HS-5 (cell line): ENCODE measurements around the gene LHPP.
"Not testable (repeated sequence)": the region's sequence is repeated elsewhere in the genome, so short reads cannot be mapped to it uniquely, and the experiment has no call there.

Experiments
- DNase-seq: peaks from one replicate; pipeline ENCODE4 v3.0.0-alpha.2; 2012; ENCODE audit warnings: low read depth

Gene LHPP

GRCh38 chr10:124573726-124574455 is 112.3 kb downstream of the LHPP start:
- DNase-seq, result no peak

- no peak for DNase-seq
These were observed 112.9 kb downstream of the LHPP start for GRCh38 chr10:124574456-124575070.

- no peak for DNase-seq
These were observed 113.7 kb downstream of the LHPP start for GRCh38 chr10:124575107-124576035.

GRCh38 chr10:124576526-124577420 is 115.2 kb downstream of the LHPP start:
- no peak for DNase-seq

GRCh38 chr10:124577651-124578050 is 116.0 kb downstream of the LHPP start:
- no peak for DNase-seq

DNA sequence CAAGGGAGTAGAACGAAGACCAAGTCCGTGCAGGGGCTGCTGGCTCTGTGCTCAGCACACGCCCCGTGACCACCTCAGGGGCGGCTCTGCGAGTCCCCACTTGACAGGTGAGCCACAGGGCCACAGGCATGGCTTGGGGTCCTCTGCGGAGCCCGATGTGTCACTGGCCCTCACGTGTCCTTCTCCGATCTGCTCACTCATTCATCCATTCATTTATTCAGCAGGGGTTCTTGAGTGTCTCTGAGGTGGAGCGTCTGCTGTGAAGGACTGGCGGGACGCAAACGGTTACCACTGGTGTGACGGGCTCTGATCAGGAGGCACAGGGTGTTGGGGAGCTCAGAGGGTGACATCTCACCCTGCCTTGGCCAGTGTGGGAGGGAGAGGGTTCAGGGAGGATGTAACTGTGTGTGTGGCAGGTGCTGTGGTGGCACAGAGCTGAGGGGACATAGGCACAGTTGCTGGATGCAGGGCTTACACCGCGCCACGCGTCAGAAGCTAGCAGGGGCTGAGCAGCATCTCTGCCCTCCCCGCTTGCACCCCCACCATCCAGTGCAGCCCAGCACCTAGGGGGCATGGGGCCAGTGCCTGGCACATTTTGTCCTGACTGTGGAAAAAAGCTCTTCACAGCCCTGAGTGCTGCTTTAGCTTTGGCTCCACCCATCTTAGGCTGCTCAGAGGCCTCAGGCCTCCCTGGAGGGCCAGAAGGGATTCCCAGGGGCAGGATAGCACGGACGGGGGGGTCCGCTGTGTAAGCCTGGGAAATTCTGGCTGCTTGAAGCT is 116.8 kb downstream of the LHPP start:
- no peak for DNase-seq

GRCh38 chr10:124579011-124579399 is 117.4 kb downstream of the LHPP start:
- DNase-seq, result no peak

DNA sequence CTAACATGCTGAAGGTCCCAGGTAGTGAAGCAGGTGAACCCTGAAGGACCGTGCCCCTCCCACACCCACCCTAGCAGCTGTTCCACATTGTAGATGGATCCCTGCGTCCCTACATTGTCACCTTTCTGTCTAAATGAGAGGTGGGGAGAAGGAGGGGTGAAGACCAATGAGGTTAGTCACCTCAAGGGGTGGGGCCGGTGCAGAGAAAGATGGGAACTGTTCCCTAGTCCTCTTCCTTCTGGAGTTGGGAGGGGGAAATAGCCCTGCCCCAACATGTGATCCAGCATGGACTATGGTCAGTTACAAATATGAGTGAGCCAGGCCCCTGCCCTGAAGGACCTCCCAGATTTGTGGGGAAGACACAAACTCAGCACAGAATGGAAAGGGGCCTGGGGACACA is 124.5 kb downstream of the LHPP start:
- DNase-seq, result no peak

DNA sequence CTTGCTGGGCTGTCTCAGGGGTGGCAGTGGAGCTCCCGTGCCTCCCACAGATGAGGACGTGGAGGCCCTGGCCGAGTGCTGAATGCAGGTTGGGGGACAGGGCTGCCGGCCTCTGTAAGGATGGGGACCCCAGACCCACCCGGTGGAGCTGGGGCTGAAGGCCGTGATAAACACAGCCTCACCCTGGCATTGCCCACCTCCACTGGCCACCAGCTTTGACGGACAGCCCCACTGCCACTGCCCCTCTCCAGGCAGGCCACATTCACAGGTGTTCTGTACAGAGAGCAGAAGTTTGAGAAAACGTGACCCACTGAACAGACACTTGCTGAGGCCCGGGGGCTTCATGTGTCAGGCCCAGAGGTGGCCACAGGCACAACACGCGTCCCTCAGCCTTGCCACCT is 126.2 kb downstream of the LHPP start:
- DNase-seq, result no peak

DNA sequence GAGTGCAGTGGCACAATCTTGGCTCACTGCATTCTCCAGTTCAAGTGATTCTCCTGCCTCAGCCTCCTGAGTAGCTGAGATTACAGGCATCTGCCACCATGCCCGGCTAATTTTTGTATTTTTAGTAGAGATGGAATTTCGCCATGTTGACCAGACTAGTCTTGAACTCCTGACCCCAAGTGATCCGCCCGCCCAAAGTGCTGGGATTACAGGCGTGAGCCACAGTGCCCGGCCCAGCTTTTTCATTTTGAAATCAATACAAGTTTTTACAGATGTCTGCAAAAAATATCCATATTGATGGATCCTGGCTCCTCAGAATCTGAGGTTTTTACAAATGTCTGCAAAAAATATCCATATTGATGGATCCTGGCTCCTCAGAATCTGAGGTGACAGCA is 126.7 kb downstream of the LHPP start:
- not testable (repeated sequence) for DNase-seq

GRCh38 chr10:124588736-124589490 is 127.3 kb downstream of the LHPP start:
- DNase-seq, result no peak

DNA sequence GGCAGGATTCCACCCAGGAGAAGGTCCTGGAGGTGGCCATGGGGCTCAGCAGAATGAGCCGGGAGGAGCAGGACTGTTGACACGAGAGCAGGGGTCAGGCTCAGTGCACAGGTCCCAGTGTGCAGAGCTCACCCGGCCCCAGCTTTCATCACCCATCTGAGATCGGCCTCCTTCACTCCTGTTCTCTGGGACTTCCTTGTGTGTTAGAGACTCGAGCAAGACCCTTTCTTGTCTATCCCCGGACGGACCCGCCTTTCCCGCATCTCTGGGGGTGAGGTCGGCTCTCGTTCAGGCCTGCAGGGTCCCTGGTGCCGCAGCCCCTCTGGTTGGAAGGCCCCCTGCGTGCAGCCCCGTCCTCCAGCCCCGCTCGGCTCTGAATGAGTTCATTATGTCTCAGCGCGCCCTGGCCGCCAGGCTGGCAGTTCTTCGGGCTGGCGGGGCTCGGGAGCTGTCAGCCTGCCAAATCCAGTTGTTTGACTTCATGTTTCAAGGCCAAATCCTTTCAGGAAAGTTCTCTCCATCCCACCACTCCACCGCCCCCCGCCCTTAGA is 127.9 kb downstream of the LHPP start:
- no peak for DNase-seq

DNA sequence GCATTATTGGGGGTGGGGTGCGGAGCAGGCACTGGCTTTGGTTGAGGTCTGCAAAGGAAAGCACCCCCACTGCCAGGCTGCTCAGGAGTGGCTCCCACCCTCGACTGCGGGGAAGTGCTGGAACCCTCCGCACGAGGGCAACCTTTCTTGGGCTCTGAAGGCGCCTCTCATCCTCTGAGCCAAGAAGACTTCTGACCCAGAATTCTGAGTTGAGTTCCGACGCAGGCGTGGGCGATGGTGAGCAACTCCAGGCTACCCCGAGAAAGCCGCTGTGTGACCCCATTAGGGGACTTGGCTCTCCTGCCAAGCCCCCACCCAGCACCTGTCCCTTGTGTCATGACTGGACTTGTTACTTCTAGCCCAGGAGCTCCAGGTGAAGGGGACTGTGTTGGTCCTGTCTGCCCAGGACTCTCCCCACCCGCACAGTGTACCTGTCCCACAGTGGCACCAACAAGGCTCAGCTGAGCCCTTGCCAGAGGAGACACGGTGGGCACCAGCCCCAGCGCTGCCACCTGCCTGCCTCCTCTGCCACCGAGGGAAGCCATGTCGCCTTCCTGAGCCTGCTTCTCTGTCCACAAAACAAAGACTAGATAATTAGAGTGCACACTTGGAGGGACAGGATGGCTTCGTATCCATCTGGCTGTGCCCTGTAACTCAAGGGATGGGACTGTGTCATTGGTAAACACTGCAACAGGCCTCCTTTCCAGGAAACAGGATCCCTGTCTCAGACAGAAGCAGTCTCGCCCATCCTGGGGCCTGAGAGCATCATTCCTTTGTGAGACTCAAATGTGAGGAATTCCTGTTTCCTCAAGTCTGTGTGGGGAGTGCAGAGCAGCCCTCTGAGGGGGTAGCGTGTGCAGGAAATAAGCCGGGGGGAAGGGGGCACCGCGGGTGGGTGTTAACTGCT is 128.8 kb downstream of the LHPP start:
- no peak for DNase-seq

GRCh38 chr10:124591123-124591495 is 129.5 kb downstream of the LHPP start:
- DNase-seq, result no peak

GRCh38 chr10:124592101-124592500 is 130.5 kb downstream of the LHPP start:
- DNase-seq, result no peak

- DNase-seq, result no peak
These were observed 131.3 kb downstream of the LHPP start for GRCh38 chr10:124592736-124593430.

- DNase-seq, result no peak
These were observed 131.9 kb downstream of the LHPP start for GRCh38 chr10:124593431-124593985.

GRCh38 chr10:124594240-124594639 is 132.6 kb downstream of the LHPP start:
- DNase-seq, result no peak
